A549 (cell line): ENCODE data around the gene CELSR1. TPM values are rescaled to one million over a fixed set of nuclear protein-coding genes. Genes with fewer than 3 reads are reported as not detected.

Experiments
- ATAC-seq, 2 experiments: fragments of 200-7000 bp in 1 of 2; fragments of >200 bp in 1 of 2; cut with Nextera tagmentation in 1 of 2; cut with Tn5 transposase in 1 of 2; 3 replicates each; pipeline versions ENCODE4 v1.8.0 to v1.9.1; 2018 to 2020; ENCODE audit warnings: mild to moderate bottlenecking in 1 of 2, moderate library complexity in 1 of 2
- CTCF ChIA-PET: fragments of 300-600 bp; sonication (Branson Sonifier 250); formaldehyde crosslinking; extraction: SDS; loops from one replicate; lab custom pipeline; 2021; ENCODE audit warnings: antibody characterized with exemption, inconsistent platforms; lab: Yijun Ruan, JAX
- POLR2A ChIA-PET: fragments of 350-600 bp; formaldehyde crosslinking; extraction: SDS; loops from one replicate; lab custom pipeline; 2021; ENCODE audit warnings: antibody characterized with exemption, inconsistent platforms; lab: Yijun Ruan, JAX
- DNase-seq, 2 experiments: peaks; one replicate each; pipeline versions ENCODE4 v3.0.0 to v3.0.0-alpha.2; 2011 to 2016; ENCODE audit warnings: low read depth in 1 of 2, low spot score in 1 of 2
- FAIRE-seq: peaks from 2 replicates; lab custom pipeline; 2011; peaks lifted over from hg19 to GRCh38; lab: Jason Lieb, UNC
- H3K27ac ChIP-seq, 2 experiments: fragments of >200 bp; sonication (Bioruptor Twin); formaldehyde crosslinking; 3 replicates each; pipeline ENCODE4 v1.5.1; 2016 to 2017
- H3K4me1 ChIP-seq: fragments of >200 bp; sonication (Bioruptor Twin); formaldehyde crosslinking; 3 replicates; pipeline ENCODE4 v1.6.1; 2016
- H3K4me2 ChIP-seq: fragments of >200 bp; sonication (Bioruptor Twin); formaldehyde crosslinking; 3 replicates; pipeline ENCODE4 v1.6.1; 2016
- H3K4me3 ChIP-seq: fragments of >200 bp; sonication (Bioruptor Twin); formaldehyde crosslinking; 3 replicates; pipeline ENCODE4 v1.5.1; 2016
- H3K9me3 ChIP-seq: fragments of >200 bp; sonication (Bioruptor Twin); formaldehyde crosslinking; 3 replicates; pipeline ENCODE4 v1.6.1; 2016
- CBX8 ChIP-seq: fragments of 200-600 bp; sonication (generic); IDR thresholded peaks from 2 replicates; pipeline ENCODE4 v1.6.1; 2016
- E2F6 ChIP-seq: IDR thresholded peaks from 2 replicates; pipeline ENCODE4 v1.6.1; 2012; ENCODE audit warnings: low read depth, borderline replicate concordance
- EHF ChIP-seq: fragments of 250-450 bp; sonication (Bioruptor Pico); IDR thresholded peaks from 2 replicates; pipeline ENCODE4 v1.5.0; 2020; ENCODE audit warnings: mild to moderate bottlenecking
- MAFK ChIP-seq: fragments of 450-650 bp; IDR thresholded peaks from 2 replicates; pipeline ENCODE4 v1.6.1; 2014; ENCODE audit not compliant: partially characterized antibody
- MYC ChIP-seq: IDR thresholded peaks from 2 replicates; pipeline ENCODE4 v1.6.1; 2012; ENCODE audit warnings: mild to moderate bottlenecking, inconsistent platforms, low read length, improper control_type of control experiment, borderline replicate concordance
- NPAS2 ChIP-seq: fragments of 250-450 bp; sonication (Bioruptor Pico); IDR thresholded peaks from 2 replicates; pipeline ENCODE4 v1.8.0; 2022; ENCODE audit warnings: mild to moderate bottlenecking, moderate library complexity, borderline replicate concordance
- NR3C1 ChIP-seq: fragments of >200 bp; sonication (Bioruptor Twin); formaldehyde crosslinking; IDR thresholded peaks from 3 replicates; pipeline ENCODE4 v1.6.1; 2017
- RAD21 ChIP-seq, 2 experiments: fragments of >200 bp in 1 of 2; sonication (Bioruptor Twin) in 1 of 2; formaldehyde crosslinking in 1 of 2; IDR thresholded peaks in 1 of 2; conservative IDR thresholded peaks in 1 of 2; 2 replicates in 1 of 2; 3 replicates in 1 of 2; pipeline ENCODE4 v1.6.1; 2012 to 2018; ENCODE audit warnings: inconsistent platforms in 1 of 2
- RNF2 ChIP-seq: fragments of 200-600 bp; sonication (generic); IDR thresholded peaks from 2 replicates; pipeline ENCODE4 v1.6.1; 2016; ENCODE audit warnings: low read depth, mild to moderate bottlenecking, antibody characterized with exemption, moderate library complexity, borderline replicate concordance
- SMC3 ChIP-seq: fragments of >200 bp; sonication (Bioruptor Twin); formaldehyde crosslinking; IDR thresholded peaks from 3 replicates; pipeline ENCODE4 v1.6.1; 2018; ENCODE audit warnings: inconsistent platforms
- TFCP2L1 ChIP-seq: fragments of 250-450 bp; sonication (Bioruptor Pico); IDR thresholded peaks from 2 replicates; pipeline ENCODE4 v1.5.0; 2021; ENCODE audit warnings: mild to moderate bottlenecking
- TP53 ChIP-seq: fragments of 250-450 bp; sonication (Bioruptor Pico); IDR thresholded peaks from 2 replicates; pipeline ENCODE4 v1.5.0; 2021; ENCODE audit warnings: mild to moderate bottlenecking, moderate library complexity
- ZSCAN20 ChIP-seq: fragments of 250-450 bp; sonication (Bioruptor Pico); IDR thresholded peaks from 2 replicates; pipeline ENCODE4 v1.8.0; 2022; ENCODE audit warnings: mild to moderate bottlenecking, moderate library complexity
- WGBS: methylation state at CpG from one replicate; pipeline ENCODE4 v1.1.6; 2017; ENCODE audit errors: missing lambda C conversion rate; 5-methylcytosine and 5-hydroxymethylcytosine counted together
- polyA plus RNA-seq, 4 experiments: library from polyadenylated mRNA; depleted of rRNA in 3 of 4; stranded (reverse); fragments of >200 nt; fragmentation: RNase III in 1 of 4; extraction: RNeasy Plus Mini Kit Qiagen cat#74134 plus additional on column Dnase treatment in 1 of 4; gene quantifications; 2 replicates in 3 of 4; 3 replicates in 1 of 4; pipeline ENCODE4 v1.2.3, GENCODE V29; 2011 to 2017
- TF ChIP-seq, protein P1 (sequence below): IDR thresholded peaks from 2 replicates; pipeline ENCODE4 v1.6.1; 2012
- TF ChIP-seq, protein P2 (sequence below): fragments of >200 bp; sonication (Bioruptor Twin); formaldehyde crosslinking; IDR thresholded peaks from 2 replicates; pipeline ENCODE4 v1.6.1; 2016

The CELSR1 gene
- polyA plus RNA-seq, 2 of the 4 experiments (the other 2 are of a cell fraction), result 15.3 to 31.8 TPM

DNA sequence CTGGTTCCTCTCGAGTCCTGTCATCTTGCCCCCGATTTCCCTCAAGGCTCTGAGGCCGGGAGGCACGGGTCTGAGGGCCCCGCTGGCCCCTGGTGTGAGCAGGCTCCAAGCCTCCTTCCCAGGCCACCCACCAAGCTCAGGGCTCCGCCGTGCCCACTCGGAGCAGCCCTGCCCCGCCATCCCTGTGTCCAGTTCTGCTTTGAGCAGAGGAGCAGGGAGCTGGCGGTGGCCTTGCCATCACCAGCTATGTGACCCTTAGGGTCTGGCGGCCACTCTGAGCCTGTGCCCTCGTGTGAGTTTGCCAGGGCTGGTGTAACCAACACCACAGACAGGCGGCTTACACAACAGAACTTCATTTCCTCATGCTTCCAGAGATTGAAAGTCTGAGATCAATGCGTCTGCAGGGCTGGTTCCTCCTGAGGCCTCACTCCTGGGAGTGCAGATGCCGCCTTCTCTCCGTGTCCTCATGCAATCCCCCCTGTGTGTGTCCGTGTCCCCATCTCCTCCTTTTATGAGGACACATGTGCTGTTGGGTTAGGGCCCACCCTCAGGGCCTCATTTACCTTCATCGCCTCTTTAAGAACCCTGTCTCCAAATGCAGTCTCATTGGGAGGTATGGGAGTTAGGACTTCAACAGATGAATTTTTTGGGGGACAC is 36.5 kb upstream of the CELSR1 start:
- CTCF ChIA-PET, result interaction anchor here (1.8 kb wide), 1 partner anchor 10 kb away, joined by 7 read pairs; no protein-coding TSS in a partner anchor
- Histone ChIP-seq H3K27ac (no peak overlapping the region), H3K4me3 (no peak overlapping the region), H3K4me1 (peaks cover 30% of the 10 kb centered on the region), H3K4me2 (no peak overlapping the region), H3K9me3 (peaks cover 3% of the 10 kb centered on the region; the same call in 1 of the 3 replicates)
- ATAC-seq (no peak), FAIRE-seq (no peak)
- 91% methylated on average over 14 of the region's 18 CpGs for WGBS
- TF ChIP-seq SMC3, result no peak
- TF ChIP-seq TP53 (CRISPR knock-in tag), result no peak
- TF ChIP-seq RNF2, result no peak
- no peak for TF ChIP-seq CBX8
- no peak for TF ChIP-seq ZSCAN20 (CRISPR knock-in tag)
- TF ChIP-seq, all 56 proteins: peak for 0
- POLR2A ChIA-PET, result no interaction called here
- DNase-seq, result no peak

DNA sequence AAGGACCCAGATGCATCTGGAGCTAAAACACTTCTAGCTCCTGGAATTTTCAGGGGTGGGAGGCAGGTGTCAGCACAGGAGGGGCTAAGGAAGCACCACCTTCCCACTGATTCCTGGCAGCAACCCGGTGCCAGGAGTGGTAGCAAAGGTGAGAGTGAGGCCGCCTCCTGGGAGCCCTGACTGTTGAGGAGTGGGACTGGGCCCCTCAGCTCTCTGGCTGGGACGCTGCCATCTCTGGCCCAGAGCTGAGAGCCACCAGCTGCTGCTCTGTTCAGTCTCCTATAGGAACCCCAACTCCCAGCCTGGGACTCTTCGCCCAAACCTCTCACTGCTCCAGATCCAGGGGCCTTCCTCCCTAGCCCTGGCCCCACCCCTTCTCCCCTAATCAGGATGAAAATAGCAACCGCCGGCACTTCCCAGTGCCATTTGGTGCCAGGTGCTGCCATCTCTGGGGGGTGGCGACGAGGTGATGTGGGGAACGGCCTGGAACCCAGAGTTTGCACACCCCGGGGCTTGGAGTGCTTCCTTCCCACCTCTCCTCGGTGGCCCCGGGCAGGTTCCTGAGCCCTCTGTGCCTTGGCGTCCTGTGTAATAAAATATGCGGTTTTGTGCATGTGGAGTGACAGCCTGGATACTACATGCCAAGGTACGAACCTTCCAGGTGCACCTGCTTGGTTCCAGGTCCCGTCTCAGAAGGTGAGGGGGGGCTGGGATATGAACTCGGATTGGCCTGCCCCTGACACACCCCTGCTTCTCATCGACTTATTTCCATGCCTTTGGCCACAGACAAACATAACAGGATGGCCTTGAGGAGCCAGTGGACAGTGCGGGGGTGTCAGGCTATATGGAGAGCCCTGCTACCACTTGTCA is 35.7 kb upstream of the CELSR1 start:
- no peak overlapping the region for H3K27ac ChIP-seq
- no peak overlapping the region for H3K4me2 ChIP-seq
- 82% methylated on average over 18 of the region's 19 CpGs for whole genome bisulfite sequencing
- peaks cover 3% of the 10 kb centered on the region; the same call in 1 of the 3 replicates for H3K9me3 ChIP-seq
- ChIA-PET CTCF (interaction anchor here (1.0 to 1.8 kb wide), 2 partner anchors 10 to 206 kb away, joined by 4 to 7 read pairs; no protein-coding TSS in a partner anchor), POLR2A (no interaction called here)
- FAIRE-seq (no peak), DNase-seq (no peak), ATAC-seq (no peak)
- peaks cover 23% of the 10 kb centered on the region for H3K4me1 ChIP-seq
- no peak for TF ChIP-seq MAFK
- TF ChIP-seq TFCP2L1, result no peak
- TF ChIP-seq CBX8, result no peak
- TF ChIP-seq, protein P1, sequence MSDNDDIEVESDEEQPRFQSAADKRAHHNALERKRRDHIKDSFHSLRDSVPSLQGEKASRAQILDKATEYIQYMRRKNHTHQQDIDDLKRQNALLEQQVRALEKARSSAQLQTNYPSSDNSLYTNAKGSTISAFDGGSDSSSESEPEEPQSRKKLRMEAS, result no peak
- TF ChIP-seq NPAS2 (CRISPR knock-in tag), result no peak
- TF ChIP-seq E2F6, result no peak
- no peak for TF ChIP-seq NR3C1
- no peak for TF ChIP-seq MYC
- no peak for TF ChIP-seq EHF
- H3K4me3 ChIP-seq, result no peak overlapping the region

DNA sequence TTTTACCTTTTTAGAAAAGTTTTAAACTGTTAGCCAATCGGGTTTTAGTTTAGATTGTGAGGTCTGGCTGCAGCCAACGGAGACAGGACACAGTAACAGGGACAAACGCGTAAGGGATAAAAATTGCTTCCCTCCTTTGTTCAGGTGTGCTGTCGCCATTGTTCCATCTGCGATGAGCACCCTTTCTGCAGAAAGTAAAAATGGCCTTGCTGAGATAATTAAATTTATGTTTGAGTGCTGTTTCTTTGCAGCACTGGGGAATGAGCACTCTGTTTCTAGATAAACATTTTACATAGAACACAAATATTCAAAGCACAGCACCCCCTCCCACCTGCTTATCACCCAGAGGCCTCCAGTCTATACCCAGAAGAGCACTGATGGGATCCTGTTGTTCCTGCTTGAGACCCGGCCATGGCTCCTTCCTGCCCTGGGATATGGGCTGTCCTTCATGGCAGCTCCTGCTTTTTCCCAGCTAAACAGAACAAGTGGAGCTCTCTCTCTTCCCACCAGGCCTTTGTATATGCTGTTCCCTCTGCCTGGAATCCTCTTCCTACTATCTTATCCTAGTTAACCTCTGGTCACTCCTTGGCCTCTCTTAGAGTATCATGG is 34.3 kb upstream of the CELSR1 start:
- no peak for FAIRE-seq
- no peak for TF ChIP-seq RAD21 (conservative IDR thresholded peaks at IDR 0.05 in 1 of 2, IDR thresholded peaks at IDR 0.05 in 1 of 2)
- TF ChIP-seq, protein P2, sequence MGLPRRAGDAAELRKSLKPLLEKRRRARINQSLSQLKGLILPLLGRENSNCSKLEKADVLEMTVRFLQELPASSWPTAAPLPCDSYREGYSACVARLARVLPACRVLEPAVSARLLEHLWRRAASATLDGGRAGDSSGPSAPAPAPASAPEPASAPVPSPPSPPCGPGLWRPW, result no peak
- no peak overlapping the region for H3K4me2 ChIP-seq
- H3K4me3 ChIP-seq, result no peak overlapping the region
- no peak overlapping the region for H3K27ac ChIP-seq
- 77% methylated on average over 7 of the region's 7 CpGs for WGBS
- no peak for ATAC-seq
- H3K9me3 ChIP-seq, result peaks cover 3% of the 10 kb centered on the region; the same call in 1 of the 3 replicates
- peaks cover 20% of the 10 kb centered on the region for H3K4me1 ChIP-seq
- POLR2A ChIA-PET, result no interaction called here
- CTCF ChIA-PET, result interaction anchor here (1.8 kb wide), 1 partner anchor 8 kb away, joined by 7 read pairs; no protein-coding TSS in a partner anchor
- no peak for DNase-seq
